Measurements from ENCODE around the gene PDE9A.

- TF ChIP-seq CTCF (IDR thresholded peaks at IDR 0.05 in 8 of 11, conservative IDR thresholded peaks at IDR 0.05 in 3 of 11) (no peak), POLR2A (IDR thresholded peaks at IDR 0.05) (no peak)
These were observed 92.8 kb downstream of the PDE9A start for GRCh38 chr21:42746240-42746592.

Data from spleen (tissue), 7 donors.